ENCODE measurements around the gene BBX.

BBX gene

DNA sequence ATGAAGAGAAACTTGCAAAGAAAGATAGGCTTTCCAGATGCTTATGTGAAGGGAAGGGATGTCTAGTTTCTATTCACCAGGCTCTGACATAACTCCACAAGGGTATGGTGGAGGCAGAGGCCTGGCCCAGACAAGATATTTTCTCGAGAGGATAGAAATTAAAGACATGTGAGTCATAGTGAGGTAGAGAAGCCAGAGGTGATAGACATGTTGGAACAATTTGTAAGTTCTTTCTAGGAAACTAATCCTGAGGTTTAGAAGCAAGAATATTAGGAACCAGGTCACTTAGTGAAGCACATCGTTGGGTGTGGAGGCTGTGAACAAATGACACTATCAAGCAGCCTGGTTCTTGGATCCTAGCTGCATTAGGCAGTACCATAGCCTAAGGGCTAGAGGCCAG is 176.9 kb downstream of the BBX start:
- POLR2A ChIA-PET (ENCODE audit: low non-redundant PET) = no interaction called here
- TF ChIP-seq, protein P1, sequence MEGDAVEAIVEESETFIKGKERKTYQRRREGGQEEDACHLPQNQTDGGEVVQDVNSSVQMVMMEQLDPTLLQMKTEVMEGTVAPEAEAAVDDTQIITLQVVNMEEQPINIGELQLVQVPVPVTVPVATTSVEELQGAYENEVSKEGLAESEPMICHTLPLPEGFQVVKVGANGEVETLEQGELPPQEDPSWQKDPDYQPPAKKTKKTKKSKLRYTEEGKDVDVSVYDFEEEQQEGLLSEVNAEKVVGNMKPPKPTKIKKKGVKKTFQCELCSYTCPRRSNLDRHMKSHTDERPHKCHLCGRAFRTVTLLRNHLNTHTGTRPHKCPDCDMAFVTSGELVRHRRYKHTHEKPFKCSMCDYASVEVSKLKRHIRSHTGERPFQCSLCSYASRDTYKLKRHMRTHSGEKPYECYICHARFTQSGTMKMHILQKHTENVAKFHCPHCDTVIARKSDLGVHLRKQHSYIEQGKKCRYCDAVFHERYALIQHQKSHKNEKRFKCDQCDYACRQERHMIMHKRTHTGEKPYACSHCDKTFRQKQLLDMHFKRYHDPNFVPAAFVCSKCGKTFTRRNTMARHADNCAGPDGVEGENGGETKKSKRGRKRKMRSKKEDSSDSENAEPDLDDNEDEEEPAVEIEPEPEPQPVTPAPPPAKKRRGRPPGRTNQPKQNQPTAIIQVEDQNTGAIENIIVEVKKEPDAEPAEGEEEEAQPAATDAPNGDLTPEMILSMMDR (conservative IDR thresholded peaks at IDR 0.05; ENCODE audit: low read depth) = no peak
- CTCF ChIA-PET = interaction anchor here (0.5 to 1.6 kb wide), 3 partner anchors 9 to 123 kb away, joined by 3 to 7 read pairs (median 6); no protein-coding TSS in a partner anchor
- peak; percentile 69 for DNase-seq (ENCODE audit: low spot score)
- H3K27ac ChIP-seq = no peak overlapping the region

GRCh38 chr3:107701299-107701698 is 178.5 kb downstream of the BBX start:
- no peak overlapping the region for H3K27ac ChIP-seq
- no peak for DNase-seq (ENCODE audit: low spot score)
- ChIA-PET POLR2A (ENCODE audit: low non-redundant PET) (no interaction called here), CTCF (no interaction called here)
- TF ChIP-seq, protein P1 (conservative IDR thresholded peaks at IDR 0.05; ENCODE audit: low read depth) = no peak

DNA sequence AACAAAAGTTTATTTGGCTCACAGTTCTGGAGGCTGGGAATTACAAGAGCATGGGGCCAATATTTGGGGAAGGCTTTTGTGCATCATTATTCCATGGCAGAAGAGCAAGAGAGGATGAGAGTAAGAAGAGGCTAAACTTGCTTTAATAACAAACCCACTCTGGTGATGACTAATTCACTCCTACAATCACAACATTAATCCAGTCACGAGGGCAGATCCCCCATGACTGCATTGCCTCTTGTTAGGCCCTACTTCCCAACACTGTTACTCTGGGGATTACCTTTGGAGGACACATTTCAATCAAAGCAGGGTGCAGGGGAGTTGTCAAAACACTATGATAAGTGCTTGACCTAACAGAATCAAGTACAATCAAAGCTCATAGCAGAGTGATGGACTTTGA is 181.7 kb downstream of the BBX start:
- CTCF ChIA-PET = interaction anchor here (0.6 kb wide), 1 partner anchor 1922 kb away, joined by 5 read pairs; no protein-coding TSS in a partner anchor
- POLR2A ChIA-PET (ENCODE audit: low non-redundant PET) = no interaction called here
- H3K27ac ChIP-seq = no peak overlapping the region
- no peak for DNase-seq (ENCODE audit: low spot score)
- TF ChIP-seq, protein P1 (conservative IDR thresholded peaks at IDR 0.05; ENCODE audit: low read depth) = no peak

DNA sequence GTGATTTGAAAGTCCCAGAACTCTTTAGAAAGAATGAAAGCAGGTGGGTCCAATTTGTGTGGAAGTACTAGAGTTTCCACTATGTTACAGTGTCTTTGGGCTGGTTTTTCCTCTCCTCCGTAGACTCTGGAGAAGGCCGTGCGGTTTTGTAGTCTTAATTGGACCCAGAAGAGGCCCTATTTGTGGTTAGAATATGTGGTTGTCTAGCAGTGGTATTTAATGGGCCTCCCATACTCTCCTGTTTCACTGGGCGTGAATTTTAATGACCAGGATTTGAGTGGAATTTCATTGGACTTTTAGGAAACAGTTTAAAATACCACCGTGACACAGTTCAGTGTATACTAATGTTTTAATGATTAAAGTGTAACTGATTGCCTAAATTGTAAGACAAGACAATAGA is 182.3 kb downstream of the BBX start:
- DNase-seq (ENCODE audit: low spot score) = no peak
- TF ChIP-seq, protein P1 (conservative IDR thresholded peaks at IDR 0.05; ENCODE audit: low read depth) = no peak
- ChIA-PET CTCF (interaction anchor here (0.6 kb wide), 1 partner anchor 1923 kb away, joined by 5 read pairs; no protein-coding TSS in a partner anchor), POLR2A (ENCODE audit: low non-redundant PET) (no interaction called here)
- no peak overlapping the region for H3K27ac ChIP-seq

- POLR2A ChIA-PET (ENCODE audit: low non-redundant PET) = no interaction called here
- H3K27ac ChIP-seq = no peak overlapping the region
- TF ChIP-seq, protein P1 (conservative IDR thresholded peaks at IDR 0.05; ENCODE audit: low read depth) = no peak
- DNase-seq (ENCODE audit: low spot score) = peak; percentile 15
- CTCF ChIA-PET = interaction anchor here (1.2 to 1.6 kb wide), 2 partner anchors 21 to 34 kb away, joined by 4 to 6 read pairs; no protein-coding TSS in a partner anchor
These were observed 188.1 kb downstream of the BBX start for GRCh38 chr3:107710851-107711250.

- H3K27ac ChIP-seq = no peak overlapping the region
- POLR2A ChIA-PET (ENCODE audit: low non-redundant PET) = no interaction called here
- DNase-seq (ENCODE audit: low spot score) = no peak
- TF ChIP-seq, protein P1 (conservative IDR thresholded peaks at IDR 0.05; ENCODE audit: low read depth) = no peak
- CTCF ChIA-PET = no interaction called here
These were observed 194.0 kb downstream of the BBX start for GRCh38 chr3:107716734-107717133.

Data from RWPE1 (cell line).